Left kidney (tissue), 2 donors: ENCODE measurements around the gene MMP14. TPM values are rescaled to one million over a fixed set of nuclear protein-coding genes. Genes with fewer than 3 reads are reported as not detected.
"Not testable (repeated sequence)": the region's sequence is repeated elsewhere in the genome, so short reads cannot be mapped to it uniquely, and the experiment has no call there.

Source experiments
- DNase-seq: peaks from one replicate; pipeline ENCODE4 v3.0.0-alpha.2; 2013
- polyA plus RNA-seq: library from polyadenylated mRNA; unstranded; fragments of 120-200 nt; gene quantifications from one replicate; pipeline ENCODE4 v1.2.1, GENCODE V29; 2013; ENCODE audit not compliant: insufficient read length

The MMP14 gene
- polyA plus RNA-seq, 1 donor, result 125 TPM

DNA sequence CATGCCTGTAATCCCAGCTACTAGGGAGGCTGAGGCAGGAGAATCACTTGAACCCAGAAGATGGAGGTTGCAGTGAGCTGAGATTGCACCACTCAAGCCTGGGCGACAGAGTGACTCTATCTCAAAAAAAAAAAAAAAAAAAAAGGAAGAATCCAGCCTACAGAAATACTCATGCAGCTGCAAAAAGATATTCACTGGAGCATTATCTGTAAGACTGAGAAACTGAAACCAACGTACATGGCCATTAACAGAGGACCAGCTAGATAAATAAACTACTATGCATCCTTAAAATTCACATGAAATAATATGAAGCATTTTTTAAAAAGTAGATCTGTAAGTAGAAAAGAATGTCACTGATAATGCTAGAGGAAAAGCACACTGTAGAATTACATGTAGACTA, 24.7 kb upstream of the MMP14 start:
- no peak for DNase-seq

DNA sequence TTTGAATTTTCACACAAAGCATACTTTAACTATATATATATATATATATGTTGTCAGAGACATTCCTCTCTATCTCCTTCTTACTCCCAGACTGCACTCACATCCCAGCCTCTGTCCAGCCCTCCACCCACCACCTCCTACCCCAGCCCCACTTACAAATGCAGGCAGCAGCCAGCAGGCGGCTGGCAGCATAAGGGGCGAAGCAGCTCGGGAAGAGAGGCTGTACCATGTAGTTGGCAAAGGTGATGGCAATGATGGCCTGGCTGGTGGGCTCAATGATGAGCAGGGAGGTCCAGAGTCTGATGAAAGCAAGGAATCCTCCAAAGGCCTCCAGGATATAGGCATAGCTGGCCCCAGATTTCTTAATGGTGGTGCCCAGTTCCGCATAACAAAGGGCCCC, 23.6 kb upstream of the MMP14 start:
- DNase-seq, result no peak

DNA sequence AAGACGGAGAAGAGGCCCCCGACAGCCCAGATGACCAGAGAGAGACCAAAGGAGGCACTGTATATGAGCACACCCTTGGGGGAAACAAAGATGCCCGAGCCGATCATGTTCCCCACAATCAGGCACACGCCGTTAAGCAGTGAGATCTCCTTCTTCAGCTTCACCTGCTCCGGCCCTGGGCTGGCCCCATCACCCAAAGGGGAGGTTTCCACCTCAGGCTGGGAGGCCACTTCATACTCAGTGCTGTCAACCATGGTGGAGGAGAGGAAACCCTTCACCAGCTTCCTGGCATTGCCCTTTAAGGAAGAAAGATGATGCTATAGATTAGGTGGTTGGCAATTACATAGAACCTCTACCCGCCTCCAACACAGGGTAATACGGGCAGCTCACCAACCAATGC, 23.2 kb upstream of the MMP14 start:
- no peak for DNase-seq

DNA sequence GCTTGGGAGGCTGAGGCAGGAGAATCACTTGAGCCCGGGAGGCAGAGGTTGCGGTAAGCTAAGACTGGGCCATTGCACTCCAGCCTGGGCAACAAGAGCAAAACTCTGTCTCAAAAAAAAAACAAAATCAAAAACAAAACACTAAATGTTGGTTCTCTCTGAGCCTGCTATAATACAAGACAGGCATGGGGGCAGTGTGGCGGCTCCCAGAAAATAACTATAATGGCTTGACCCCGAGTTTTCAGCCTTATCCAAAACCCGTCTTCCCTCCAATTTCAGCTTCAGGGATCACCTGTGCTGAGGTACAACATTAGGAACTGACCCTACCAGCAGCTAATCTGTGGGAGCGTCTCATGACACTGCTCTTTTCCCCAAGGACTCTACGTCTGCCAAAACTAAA, 22.0 kb upstream of the MMP14 start:
- no peak for DNase-seq

DNA sequence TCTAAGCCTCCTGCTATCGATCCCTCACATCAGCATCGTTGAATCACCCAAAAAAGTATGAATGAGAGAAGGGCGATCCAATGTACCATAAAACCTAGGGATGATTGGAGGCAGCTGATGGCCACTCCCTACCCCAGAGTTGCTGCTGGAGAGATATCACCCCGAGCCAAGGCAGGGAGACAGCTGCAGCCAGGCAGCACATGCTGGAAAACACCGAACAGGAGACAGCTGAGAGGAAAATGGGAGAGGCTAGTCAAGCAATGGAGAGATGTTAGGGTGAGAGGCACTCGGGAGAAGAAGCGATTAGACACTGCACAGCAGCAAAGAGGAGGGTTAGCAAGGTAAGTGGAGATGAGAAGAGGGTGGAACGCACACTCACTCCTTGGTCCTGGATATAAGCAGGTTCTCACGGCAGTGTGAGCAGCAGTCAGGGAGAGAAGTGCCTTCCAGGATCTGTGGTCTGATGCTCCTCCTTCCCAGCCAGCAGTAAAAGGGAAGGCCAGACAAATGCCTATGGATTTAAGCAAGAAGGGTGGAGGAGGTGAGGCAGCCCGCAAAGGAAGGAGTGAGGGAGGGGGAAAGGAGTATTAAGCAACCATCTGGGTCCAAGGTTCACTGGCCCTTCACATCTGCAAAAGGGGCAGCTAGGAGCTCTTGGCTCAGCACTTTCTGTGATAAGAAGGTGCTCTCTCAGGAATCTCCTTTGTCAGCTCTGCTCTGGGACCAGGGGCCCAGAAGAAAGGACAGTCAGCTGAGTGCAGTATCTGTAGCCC, 21.3 kb upstream of the MMP14 start, which contains the start of gene SLC7A7:
Gene SLC7A7, minus strand, starts transcription at position 495 of the 773 bp plus-strand sequence. CDS start 2,037 bp downstream, outside the sequence.
- no peak for DNase-seq

DNA sequence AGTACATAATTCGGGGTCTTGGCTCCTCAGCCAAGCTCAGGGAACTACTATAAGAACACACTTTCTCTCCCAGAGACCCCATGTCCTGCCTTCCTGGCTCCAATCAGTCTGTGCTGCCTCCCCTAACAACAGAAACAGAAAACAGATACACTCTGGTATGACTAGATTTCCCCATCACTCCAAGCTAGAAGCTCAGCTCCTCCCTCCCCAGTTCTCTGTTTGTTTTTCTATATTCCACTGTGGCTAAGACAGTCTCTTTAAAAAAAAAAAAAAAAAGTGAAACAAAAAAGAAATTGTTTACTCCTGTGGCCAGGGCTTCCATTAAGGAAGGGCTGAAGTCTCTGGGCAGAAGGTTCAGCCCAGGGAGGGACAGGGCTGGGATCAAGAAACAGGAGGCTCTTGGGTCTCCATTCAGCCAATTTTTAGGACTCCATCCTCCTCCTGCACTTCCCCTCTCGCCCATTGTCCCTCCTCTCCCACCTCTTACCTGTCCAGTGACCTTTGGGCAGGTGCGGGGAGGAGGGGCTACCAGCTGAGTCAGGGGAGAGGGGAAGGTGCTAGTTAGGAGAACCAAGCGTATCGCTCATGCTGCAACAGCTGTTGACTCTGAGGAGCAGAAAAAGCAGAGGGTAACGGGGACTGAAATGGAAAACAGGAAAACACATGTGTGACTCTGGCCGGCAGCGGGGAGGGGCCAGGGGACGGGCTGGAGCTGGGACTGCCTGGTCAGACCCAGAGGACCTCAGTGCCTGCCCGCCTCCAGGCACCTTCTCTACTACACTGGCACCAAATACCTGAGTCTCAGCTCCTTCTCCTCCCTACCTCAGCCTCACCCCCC, 17.0 kb upstream of the MMP14 start:
- DNase-seq, result no peak

DNA sequence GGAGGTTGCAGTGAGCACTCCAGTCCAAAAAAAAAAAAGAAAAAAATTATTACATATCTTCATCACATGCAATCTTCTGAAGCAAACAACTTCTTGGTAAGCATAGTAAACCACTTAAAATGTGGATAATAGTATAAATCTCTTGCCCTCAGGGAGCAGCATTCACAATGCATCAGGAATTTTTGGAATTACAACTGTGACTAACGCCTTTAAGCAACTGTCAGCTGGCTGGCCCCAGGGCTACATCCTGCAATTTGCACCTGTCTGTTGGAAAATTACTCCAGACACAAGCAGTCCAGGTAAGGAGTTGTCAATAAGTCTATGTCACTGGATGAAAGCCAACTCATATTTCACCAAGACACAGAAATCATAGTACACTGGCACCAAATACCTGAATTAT, 15.7 kb upstream of the MMP14 start:
- DNase-seq, result no peak

DNA sequence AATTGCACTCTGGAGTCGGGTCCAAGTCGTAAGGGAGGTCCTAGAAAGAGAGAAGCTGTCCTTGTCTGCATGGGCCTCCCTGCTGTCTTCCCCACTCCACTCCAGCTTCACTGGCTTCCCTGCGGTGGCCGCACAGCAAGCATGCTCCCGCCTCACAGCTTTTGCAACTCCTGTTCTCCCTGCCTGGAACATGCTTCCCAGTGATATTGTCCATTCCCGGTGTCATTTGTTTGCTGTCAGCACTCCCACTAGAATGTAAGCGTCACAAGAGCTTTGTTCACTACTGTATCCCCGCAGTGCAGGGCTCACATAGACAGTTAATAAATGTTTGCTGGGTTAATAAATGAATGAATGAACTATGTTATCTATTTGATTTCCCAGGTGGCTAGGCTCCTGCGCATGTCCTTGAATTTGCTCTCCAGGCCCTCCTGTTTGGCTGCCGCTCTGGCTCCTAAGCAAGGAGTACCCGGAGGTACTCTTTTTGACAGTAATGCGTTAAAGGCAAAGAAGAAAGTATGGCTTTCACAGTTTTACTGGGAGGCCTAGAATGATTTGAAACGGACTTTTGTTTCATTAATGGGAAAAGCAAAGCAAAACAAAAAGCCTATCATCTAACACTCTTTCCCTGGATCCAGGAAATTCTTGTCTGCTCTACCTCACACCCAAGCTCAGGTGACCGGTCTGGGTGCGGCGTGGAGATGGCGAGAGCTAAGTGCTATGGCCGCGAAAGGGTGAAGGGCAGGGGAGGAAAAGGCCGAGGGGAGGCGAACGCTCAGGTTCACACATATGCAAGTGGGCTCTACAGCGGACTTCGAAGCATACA, 15.0 kb upstream of the MMP14 start:
- DNase-seq, result no peak

DNA sequence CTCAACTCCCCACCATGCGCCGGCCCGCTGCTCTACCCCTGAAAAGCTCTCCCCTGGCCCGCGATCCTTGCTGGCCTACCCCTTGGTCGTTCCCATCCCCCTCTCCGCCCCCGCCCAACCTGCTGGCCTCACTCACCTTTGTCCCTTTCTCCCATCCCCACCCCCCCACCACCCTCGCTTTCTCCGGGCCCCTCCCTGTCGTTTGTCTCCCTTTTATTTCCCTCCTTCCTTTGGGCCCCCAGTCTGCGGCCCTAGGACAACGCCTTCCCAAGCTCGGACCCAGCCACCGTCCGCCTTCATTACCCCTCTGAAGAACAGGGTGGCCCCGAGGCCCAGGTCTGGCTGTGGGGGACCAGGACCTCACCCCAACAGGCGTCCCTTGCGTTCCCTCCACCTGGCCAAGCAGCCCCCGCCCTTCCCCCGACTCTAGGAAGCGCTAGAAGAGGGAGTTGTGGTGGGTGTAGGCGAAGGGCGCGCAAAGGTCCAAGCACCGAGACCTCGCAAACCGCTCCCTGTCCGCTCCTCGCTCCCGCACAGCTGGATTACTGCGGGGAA, 14.3 kb upstream of the MMP14 start:
- DNase-seq, result no peak

DNA sequence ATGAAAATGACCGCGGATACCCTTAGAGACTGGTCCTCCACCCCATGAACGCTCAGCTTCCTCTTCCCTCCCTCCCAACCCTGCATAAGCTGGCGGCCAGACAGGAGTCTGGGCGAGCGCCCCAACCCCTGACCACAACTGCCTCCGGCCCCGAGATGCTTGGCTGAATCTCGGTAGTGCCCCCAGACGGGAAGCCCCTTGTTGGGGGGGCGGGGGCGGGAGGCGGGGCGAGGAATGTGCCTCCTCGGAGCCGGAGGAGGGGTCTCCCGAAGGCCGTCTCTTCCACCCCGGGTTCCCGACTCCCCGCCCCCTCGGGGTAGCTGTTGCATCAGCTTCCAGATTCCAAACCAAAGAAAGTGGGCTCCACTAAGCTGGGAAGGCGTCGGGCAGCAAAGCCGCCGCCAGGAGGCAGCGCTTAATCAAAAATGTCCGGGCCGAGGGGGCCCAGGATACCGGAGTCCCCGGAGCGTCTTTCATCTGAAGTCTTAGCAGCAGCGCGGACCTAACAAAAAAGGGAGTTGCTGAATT, 13.8 kb upstream of the MMP14 start:
- peak; percentile 87 for DNase-seq

DNA sequence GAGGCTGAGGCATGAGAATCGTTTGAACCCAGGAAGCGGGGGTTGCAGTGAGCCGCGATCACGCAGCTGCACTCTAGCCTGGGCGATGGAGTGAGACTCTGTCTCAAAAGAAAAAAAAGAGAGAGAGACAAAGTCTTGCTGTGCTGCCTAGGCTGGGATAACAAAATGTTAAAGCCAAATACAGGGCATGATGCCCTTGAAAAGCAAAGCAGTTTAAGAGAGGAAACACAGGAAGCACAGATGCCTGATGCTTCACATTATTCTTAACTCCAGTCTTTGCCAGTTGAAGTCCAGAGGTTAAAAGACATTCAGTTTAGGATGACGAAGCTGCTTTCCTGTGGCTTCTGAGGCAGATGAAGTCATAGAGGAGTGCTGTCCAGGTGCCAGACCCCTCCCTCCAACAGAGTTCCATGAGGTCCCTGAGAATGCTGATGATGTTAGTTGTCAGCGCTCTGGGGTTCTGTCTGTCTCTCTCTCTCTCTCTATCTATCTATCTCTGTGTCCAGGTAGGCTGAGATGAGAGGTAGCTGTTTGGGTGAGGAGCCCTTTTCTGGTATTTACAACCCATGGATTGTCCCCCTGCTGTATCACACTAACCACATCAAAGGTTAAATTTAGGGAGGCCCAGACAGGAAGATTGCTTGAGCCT, 11.6 kb upstream of the MMP14 start:
- DNase-seq, result no peak

DNA sequence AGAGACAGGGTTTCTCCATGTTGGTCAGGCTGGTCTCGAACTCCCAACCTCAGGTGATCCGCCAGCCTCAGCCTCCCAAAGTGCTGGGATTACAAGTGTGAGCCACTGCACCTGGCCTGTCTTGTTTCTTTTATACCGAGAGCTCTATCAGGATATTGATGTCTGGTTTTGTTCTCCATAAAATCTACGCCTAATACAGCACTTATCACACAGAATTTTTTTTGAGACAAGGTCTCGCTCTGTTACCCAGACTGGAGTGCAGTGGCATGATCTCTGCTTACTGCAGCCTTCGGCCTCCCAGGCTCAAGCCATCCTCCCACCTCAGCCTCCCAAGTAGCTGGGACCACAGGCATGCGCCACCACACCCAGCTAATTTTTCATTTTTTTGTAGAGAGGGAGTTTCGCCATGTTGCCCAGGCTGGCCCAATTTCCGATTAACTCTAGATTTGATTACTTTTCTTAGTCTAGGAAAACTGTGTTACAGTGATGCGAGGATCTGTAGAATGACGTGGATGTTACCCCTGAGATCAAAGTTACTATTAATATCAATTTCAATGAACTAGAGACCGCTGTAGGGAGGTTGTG, 7.2 kb upstream of the MMP14 start:
- DNase-seq, result not testable (repeated sequence)

DNA sequence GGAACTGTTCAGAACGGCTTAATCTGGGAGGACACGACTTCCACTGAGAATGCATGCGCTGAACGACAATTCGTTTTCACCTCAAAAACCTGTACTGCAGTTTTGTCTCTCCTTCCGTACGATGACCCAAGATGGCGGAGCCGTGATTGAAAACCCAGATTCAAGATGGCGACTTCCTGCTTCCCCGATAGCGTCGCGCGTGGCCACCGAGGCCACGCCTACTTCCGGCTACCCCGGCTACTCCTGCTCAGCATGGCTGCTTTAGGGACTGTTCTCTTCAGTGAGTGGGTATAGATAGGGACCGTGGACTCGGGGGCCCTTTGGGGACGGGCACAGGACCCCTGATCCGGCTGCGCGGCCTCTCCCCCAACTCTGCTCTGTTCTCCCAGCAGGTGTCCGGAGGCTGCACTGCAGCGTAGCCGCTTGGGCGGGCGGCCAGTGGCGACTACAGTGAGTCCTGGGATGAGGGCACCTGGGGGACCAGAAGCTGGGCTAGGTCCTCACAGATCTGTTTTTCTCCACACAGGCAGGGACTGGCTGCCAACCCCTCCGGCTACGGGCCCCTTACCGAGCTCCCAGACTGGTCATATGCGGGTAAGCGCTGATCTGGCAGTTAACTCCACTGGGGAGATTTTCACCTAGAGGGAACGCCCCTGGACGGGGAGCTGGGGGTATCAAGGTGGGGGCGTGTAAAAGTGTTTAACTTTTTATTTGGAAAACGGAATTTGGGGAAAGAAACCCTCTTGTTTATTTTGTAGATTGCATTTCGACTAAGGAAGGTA, 6.5 kb upstream of the MMP14 start, which contains the start of gene MRPL52:
Gene MRPL52, plus strand, starts transcription at position 227 of the 782 bp plus-strand sequence. Its CDS starts 26 bp downstream, at position 253.
- DNase-seq, result peak; percentile 89

DNA sequence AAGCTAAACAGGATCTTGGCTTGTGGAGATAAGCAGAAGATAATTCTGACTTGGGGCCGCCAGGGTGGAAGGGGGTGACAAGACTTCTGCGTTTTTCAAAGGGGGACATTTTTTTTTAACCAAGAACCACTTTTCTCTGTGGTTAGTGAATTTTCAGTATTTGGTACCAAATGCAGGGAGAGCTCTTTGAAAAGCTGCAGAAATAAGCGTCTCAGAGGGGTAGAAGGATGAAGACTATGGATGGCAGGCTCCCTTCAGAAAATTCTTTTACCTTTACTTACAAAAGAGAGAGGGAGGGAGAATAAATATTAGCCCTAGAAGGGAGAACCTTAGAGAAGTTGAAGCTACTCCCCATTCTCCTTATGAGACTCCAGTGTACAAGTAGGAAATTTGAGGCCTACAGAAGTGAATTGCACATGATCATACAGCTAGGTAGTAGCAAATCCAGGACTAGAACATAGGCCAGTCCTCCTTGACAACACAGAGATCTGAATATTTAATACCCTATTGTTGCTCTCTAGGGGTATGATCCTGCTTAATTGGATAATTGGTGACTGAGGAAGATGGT, 5.9 kb upstream of the MMP14 start:
- no peak for DNase-seq

DNA sequence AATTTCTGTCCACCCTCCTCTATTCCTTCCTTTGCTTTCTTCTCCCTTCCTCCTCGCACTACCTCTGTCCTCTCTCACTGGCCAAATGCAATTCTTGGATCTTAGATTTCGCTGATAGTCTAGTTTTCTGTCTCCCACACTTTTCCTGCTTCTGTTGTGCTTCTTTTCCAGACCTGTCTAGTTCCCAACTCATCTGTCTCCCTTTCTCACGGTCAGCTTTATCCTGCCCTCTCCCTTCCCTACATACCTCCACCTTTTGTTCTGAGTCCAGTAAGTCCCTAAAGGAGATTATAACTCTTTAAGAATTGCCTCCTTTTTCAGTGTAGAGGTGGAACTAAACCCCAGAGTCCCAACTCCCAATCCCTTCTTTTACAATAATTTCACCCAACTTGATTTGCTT, 880 bp upstream of the MMP14 start:
- DNase-seq, result no peak

DNA sequence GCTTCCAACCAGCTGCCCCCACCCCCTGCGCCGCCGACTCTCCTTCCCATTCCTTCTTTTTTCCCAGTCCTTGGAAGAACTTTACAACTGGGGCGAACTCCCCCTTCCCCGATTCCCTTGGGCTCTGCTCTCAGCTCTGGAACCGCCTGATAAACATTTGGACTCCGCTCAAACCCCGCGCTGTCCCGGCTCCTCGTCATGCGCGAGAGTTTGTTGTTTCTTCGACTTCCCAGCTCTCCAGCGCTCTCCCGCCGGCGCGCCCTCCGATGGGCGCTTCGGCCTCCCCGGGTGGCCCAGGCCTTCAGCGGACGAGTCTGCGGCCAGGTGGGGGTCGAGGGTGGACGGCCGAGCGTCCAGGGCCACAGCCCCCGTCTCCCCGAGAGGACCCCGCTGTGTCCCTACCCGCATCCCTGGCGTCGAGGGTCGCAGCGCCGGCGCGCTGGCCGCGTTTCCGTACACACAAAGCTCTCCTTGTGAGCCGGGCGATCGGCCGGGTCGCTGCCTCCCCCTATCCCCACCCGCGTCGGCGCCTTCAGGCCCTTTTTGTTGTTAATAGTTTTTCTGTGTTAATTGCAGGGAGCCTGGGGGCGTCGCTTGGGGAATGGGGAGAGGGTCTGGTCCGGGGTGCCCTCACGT, 847 bp downstream of the MMP14 start:
- DNase-seq, result peak; percentile 66

DNA sequence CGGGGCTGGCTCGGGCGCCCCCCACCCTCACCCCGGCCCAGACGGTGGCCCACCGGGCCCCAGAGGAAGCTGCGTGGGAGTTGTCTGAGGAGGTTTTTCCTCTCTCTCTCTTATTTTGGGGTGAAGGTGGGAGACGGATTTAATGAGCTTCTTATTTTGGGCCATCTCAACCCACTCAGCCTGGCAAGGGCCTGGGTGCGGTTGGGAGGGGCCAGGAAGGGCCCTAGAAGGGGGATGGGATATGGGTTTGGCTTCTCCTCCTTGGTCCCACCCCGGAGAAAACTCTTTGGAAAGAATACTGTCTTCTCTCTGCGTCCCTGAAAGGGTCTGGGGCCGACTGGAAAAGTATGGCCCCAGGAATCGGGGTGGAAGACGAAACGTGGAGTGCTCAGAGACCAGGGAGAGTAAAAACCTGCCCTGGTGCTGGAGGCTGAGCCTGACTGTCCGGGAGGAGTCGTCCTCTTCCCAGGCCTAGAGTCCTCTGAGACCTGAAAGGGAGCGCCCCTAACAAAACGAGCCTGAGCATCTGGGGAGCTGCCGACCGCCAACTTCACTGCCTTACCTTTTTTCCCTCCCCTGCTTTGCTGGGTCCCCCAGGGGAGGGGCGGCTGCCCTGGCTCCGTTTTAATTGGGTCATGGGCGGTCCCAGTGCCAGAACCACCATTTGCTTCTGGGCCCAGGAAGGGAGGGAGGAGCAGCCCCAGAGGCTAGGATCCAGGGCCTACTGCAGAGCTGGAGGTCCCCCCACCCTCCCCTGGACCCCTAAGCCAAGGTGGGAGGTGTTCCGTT, 1.6 kb downstream of the MMP14 start:
- peak; percentile 47 for DNase-seq

DNA sequence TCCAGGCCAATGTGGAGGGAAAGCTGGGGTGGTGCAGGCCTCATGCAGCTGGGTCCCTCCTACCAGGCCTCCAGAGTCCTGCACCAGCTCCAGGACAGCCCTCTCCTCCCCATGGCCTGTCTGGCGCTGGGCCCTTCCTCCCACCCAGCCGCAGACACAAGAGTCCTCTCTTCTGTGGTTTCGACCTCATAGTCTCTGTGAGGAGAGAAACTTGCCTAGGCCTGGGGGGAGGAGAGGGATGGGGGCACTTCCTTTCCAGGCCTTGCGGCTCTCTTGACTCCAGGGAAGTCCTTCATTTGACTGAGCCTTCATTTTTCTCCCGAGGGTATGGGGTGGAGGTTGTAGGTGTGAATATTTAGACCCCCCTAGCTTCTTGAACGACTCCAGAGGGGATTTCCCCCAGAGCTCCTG, 2.3 kb downstream of the MMP14 start:
- no peak for DNase-seq
